HG03521 (cell line): Measurements from ENCODE around the gene GABRA4.

Source experiments
- ATAC-seq: cut with Tn5 transposase; IDR thresholded peaks from one replicate; pipeline ENCODE4 v1.9.1; 2021; ENCODE audit warnings: mild to moderate bottlenecking, moderate library complexity; ENCODE audit not compliant: unreplicated experiment

GABRA4 gene

GRCh38 chr4:46979726-46980125, 13.7 kb downstream of the GABRA4 start:
- no peak for ATAC-seq

- ATAC-seq: no peak
These were observed 14.1 kb downstream of the GABRA4 start for GRCh38 chr4:46979283-46979682.

GRCh38 chr4:46977245-46977644, 16.1 kb downstream of the GABRA4 start:
- no peak for ATAC-seq

- ATAC-seq: no peak
These were observed 17.4 kb downstream of the GABRA4 start for GRCh38 chr4:46975812-46976553.

GRCh38 chr4:46974891-46975543, 18.4 kb downstream of the GABRA4 start:
- no peak for ATAC-seq

GRCh38 chr4:46968847-46969246, 24.5 kb downstream of the GABRA4 start:
- ATAC-seq: no peak

- ATAC-seq: no peak
These were observed 25.8 kb downstream of the GABRA4 start for GRCh38 chr4:46967631-46968030.

GRCh38 chr4:46958742-46959488, 34.5 kb downstream of the GABRA4 start:
- ATAC-seq: no peak

- no peak for ATAC-seq
These were observed 36.9 kb downstream of the GABRA4 start for GRCh38 chr4:46956451-46956850.

GRCh38 chr4:46955601-46956000, 37.8 kb downstream of the GABRA4 start:
- no peak for ATAC-seq

- ATAC-seq: no peak
These were observed 38.7 kb downstream of the GABRA4 start for GRCh38 chr4:46954643-46955042.

- ATAC-seq: no peak
These were observed 39.8 kb downstream of the GABRA4 start for GRCh38 chr4:46953564-46953963.

- no peak for ATAC-seq
These were observed 40.9 kb downstream of the GABRA4 start for GRCh38 chr4:46952451-46952850.

- no peak for ATAC-seq
These were observed 42.6 kb downstream of the GABRA4 start for GRCh38 chr4:46950826-46951225.

GRCh38 chr4:46949822-46950221, 43.6 kb downstream of the GABRA4 start:
- ATAC-seq: no peak

GRCh38 chr4:46947541-46947940, 45.8 kb downstream of the GABRA4 start:
- ATAC-seq: no peak

- no peak for ATAC-seq
These were observed 46.4 kb downstream of the GABRA4 start for GRCh38 chr4:46946919-46947536.

- ATAC-seq: no peak
These were observed 48.3 kb downstream of the GABRA4 start for GRCh38 chr4:46945062-46945461.

GRCh38 chr4:46944345-46944744, 49.0 kb downstream of the GABRA4 start:
- ATAC-seq: no peak

GRCh38 chr4:46937493-46937892, 55.9 kb downstream of the GABRA4 start:
- ATAC-seq: no peak

- ATAC-seq: no peak
These were observed 58.7 kb downstream of the GABRA4 start for GRCh38 chr4:46934726-46935125.
